Testis (tissue), 3 donors: ENCODE results near the gene HOXB3. TPM values are rescaled to one million over a fixed set of nuclear protein-coding genes. Genes with fewer than 3 reads are reported as not detected.

ENCODE experiments used
- DNase-seq: peaks from one replicate; pipeline ENCODE4 v3.0.0-alpha.2; 2019
- H3K27ac ChIP-seq, 2 donors: fragments of 200-600 bp; sonication (generic); one replicate each; pipeline ENCODE4 v1.5.1; 2019
- H3K27me3 ChIP-seq: fragments of 200-600 bp; sonication (generic); one replicate; pipeline ENCODE4 v1.5.1; 2019
- H3K36me3 ChIP-seq: fragments of 200-600 bp; sonication (generic); one replicate; pipeline ENCODE4 v1.5.1; 2017; ENCODE audit warnings: low read depth; ENCODE audit errors: missing control alignments
- H3K4me1 ChIP-seq: fragments of 200-600 bp; sonication (generic); one replicate; pipeline ENCODE4 v1.5.1; 2019
- H3K4me3 ChIP-seq, 2 donors: fragments of 200-600 bp; sonication (generic); one replicate each; pipeline ENCODE4 v1.5.1; 2017 to 2019
- H3K9me3 ChIP-seq: fragments of 200-600 bp; sonication (generic); one replicate; pipeline ENCODE4 v1.5.1; 2017
- CTCF ChIP-seq, 3 experiments: fragments of 450-650 bp in 2 of 3; fragments of 200-600 bp in 1 of 3; sonication (generic) in 1 of 3; IDR thresholded peaks; one replicate each; pipeline ENCODE4 v1.5.1; 2016 to 2019; ENCODE audit warnings: antibody characterized with exemption in 3 of 3, mild to moderate bottlenecking in 2 of 3, moderate library complexity in 1 of 3
- POLR2A ChIP-seq: fragments of 450-650 bp; IDR thresholded peaks from one replicate; pipeline ENCODE4 v1.6.1; 2017; ENCODE audit warnings: antibody characterized with exemption, mild to moderate bottlenecking, moderate library complexity
- WGBS, 2 donors: methylation state at CpG; one replicate each; pipeline ENCODE4 v1.1.5; 2018; 5-methylcytosine and 5-hydroxymethylcytosine counted together
- intact Hi-C: fragments of 100-400 bp; cut with DNase I; formaldehyde crosslinking; loops from one replicate; pipeline ENCODE4 v1.15.1; 2023; ENCODE audit warnings: low total_unique reads
- polyA plus RNA-seq: library from polyadenylated mRNA; stranded (reverse); fragments of 350-450 nt; fragmentation: Illumina TruSeq; extraction: RNeasy Lipid Tissue Mini Kit (QIAGEN cat#74804); gene quantifications from one replicate; pipeline ENCODE4 v1.2.3, GENCODE V29; 2014; ENCODE audit warnings: low read depth, low replicate concordance; ENCODE audit not compliant: insufficient read depth
- total RNA-seq, 2 donors: library from RNA; depleted of rRNA; stranded (reverse); fragments of >200 nt; gene quantifications; one replicate each; pipeline ENCODE4 v1.2.3, GENCODE V29; 2016

The HOXB3 gene
- total and polyA plus RNA-seq, 3 donors from 2014 or later: 9.2 to 11.4 (median 10.6) TPM

- DNase-seq: no peak
- intact Hi-C loops: no loop called here
- Histone ChIP-seq H3K9me3 (no peaks in the 10 kb centered on the region), H3K27me3 (peaks cover 6% of the 10 kb centered on the region), H3K4me1 (peaks cover 7% of the 10 kb centered on the region), H3K4me3 (no peak overlapping the region), H3K27ac (no peak overlapping the region), H3K36me3 (no peaks in the 10 kb centered on the region)
- no peak for TF ChIP-seq CTCF (IDR thresholded peaks at IDR 0.05)
- TF ChIP-seq POLR2A: no peak
- WGBS, 2 donors: 16 to 18% methylated on average over 22 to 28 of the region's 41 CpGs
Measured at GRCh38 chr17:48621410-48622392, 31.7 kb upstream of the HOXB3 start.

GRCh38 chr17:48620461-48621139 lies 30.6 kb upstream of the HOXB3 start:
- no peak for TF ChIP-seq CTCF (IDR thresholded peaks at IDR 0.05)
- TF ChIP-seq POLR2A: no peak
- peaks cover 9% of the 10 kb centered on the region for H3K27me3 ChIP-seq
- no peak overlapping the region for H3K27ac ChIP-seq
- no peak overlapping the region for H3K4me3 ChIP-seq
- H3K36me3 ChIP-seq: no peaks in the 10 kb centered on the region
- WGBS, 2 donors: 36 to 51% methylated on average over 6 of the region's 6 CpGs
- intact Hi-C loops: no loop called here
- no peaks in the 10 kb centered on the region for H3K4me1 ChIP-seq
- no peaks in the 10 kb centered on the region for H3K9me3 ChIP-seq
- DNase-seq: no peak

DNA sequence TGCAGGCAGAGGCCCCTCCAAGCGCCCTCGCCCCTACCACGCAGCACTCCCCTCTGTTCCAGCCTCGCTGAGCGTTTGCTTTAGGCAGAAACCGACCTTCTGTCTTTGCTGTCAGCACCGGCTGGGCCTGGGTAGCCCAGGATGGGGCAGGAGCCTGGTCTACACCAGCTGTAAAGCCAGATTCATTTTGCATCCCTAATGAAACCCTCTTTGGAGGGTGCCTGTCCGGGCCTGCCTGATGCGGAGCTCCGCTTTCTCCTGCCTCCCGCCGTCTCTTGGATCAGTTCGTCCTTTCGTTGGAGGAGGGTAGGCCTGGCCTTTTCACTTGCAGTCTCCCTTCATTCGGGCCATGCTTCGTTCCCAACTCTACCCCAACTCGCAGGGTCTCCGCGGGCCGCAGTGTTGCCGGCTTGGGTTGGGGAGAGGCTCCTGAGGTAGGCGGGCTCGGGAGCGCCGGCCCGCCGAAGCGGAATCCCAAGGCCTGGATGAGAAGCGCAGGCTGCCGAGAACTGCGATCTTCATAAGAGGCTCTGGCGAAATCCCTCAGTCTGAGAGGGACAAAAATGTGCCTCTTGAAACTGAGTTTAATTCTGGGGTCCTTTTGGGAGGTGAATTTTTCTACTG lies 29.9 kb upstream of the HOXB3 start:
- H3K9me3 ChIP-seq: no peaks in the 10 kb centered on the region
- peaks cover 9% of the 10 kb centered on the region for H3K27me3 ChIP-seq
- intact Hi-C loops: no loop called here
- H3K36me3 ChIP-seq: no peaks in the 10 kb centered on the region
- no peaks in the 10 kb centered on the region for H3K4me1 ChIP-seq
- TF ChIP-seq CTCF (IDR thresholded peaks at IDR 0.05): no peak
- no peak for TF ChIP-seq POLR2A
- no peak for DNase-seq
- no peak overlapping the region for H3K4me3 ChIP-seq
- H3K27ac ChIP-seq: no peak overlapping the region
- 14 to 20% methylated on average over 25 to 32 of the region's 32 CpGs for WGBS, 2 donors

GRCh38 chr17:48618256-48618896 lies 28.3 kb upstream of the HOXB3 start:
- peaks cover 9% of the 10 kb centered on the region for H3K27me3 ChIP-seq
- no peak overlapping the region for H3K27ac ChIP-seq

More at GRCh38 chr17:48618256-48618896, 28.3 kb upstream of the HOXB3 start:
- peak; percentile 92 for DNase-seq
- intact Hi-C loops: no loop called here
- TF ChIP-seq CTCF (IDR thresholded peaks at IDR 0.05) (peak; percentile 93 to 96 (median 93)), POLR2A (no peak)
- H3K9me3 ChIP-seq: no peaks in the 10 kb centered on the region
- no peaks in the 10 kb centered on the region for H3K4me1 ChIP-seq
- 2 to 5% methylated on average over 25 of the region's 25 CpGs for WGBS, 2 donors
- H3K4me3 ChIP-seq: no peak overlapping the region
- H3K36me3 ChIP-seq: no peaks in the 10 kb centered on the region
